Osteoblast (primary cell): ENCODE measurements around the gene C9orf57. TPM values are rescaled to one million over a fixed set of nuclear protein-coding genes. Genes with fewer than 3 reads are reported as not detected.
"Not testable (repeated sequence)": the region's sequence is repeated elsewhere in the genome, so short reads cannot be mapped to it uniquely, and the experiment has no call there.

Experiments
- DNase-seq: peaks from one replicate; pipeline ENCODE4 v3.0.0; 2011; ENCODE audit warnings: low spot score, mixed read lengths; ENCODE audit not compliant: insufficient read length; ENCODE audit errors: missing footprints
- H2AFZ ChIP-seq: 2 replicates; pipeline ENCODE4 v1.6.0; 2011; ENCODE audit warnings: mild to moderate bottlenecking, low read length
- H3K27ac ChIP-seq: 2 replicates; pipeline ENCODE4 v1.5.1; 2011; ENCODE audit warnings: mild to moderate bottlenecking, low read depth, low read length, moderate library complexity
- H3K27me3 ChIP-seq: 2 replicates; pipeline ENCODE4 v1.6.0; 2012; ENCODE audit warnings: mild to moderate bottlenecking, control low read depth, inconsistent platforms, low read length, moderate library complexity; ENCODE audit not compliant: insufficient read depth
- H3K36me3 ChIP-seq: 2 replicates; pipeline ENCODE4 v1.5.1; 2011; ENCODE audit warnings: mild to moderate bottlenecking, low read length, control low read depth, moderate library complexity; ENCODE audit not compliant: insufficient read depth
- H3K4me1 ChIP-seq: 2 replicates; pipeline ENCODE4 v1.5.1; 2011; ENCODE audit warnings: mild to moderate bottlenecking, low read length, control low read depth, moderate library complexity; ENCODE audit not compliant: insufficient read depth
- H3K4me2 ChIP-seq: 2 replicates; pipeline ENCODE4 v1.6.0; 2011; ENCODE audit warnings: mild to moderate bottlenecking, low read length; ENCODE audit not compliant: insufficient read depth
- H3K4me3 ChIP-seq: fragments of 200-600 bp; sonication (generic); 3 replicates; pipeline ENCODE4 v1.5.1; 2012; ENCODE audit warnings: mild to moderate bottlenecking, low read length, inconsistent platforms; ENCODE audit not compliant: insufficient read depth
- H3K79me2 ChIP-seq: 2 replicates; pipeline ENCODE4 v1.6.0; 2012; ENCODE audit warnings: mild to moderate bottlenecking, low read length, control low read depth, inconsistent platforms; ENCODE audit not compliant: insufficient read depth
- H3K9me3 ChIP-seq: 2 replicates; pipeline ENCODE4 v1.5.1; 2011; ENCODE audit warnings: low read depth, low read length, control low read depth
- H4K20me1 ChIP-seq: 2 replicates; pipeline ENCODE4 v1.6.0; 2012; ENCODE audit warnings: mild to moderate bottlenecking, low read length, control low read depth; ENCODE audit not compliant: insufficient read depth
- CTCF ChIP-seq: IDR thresholded peaks from 2 replicates; pipeline ENCODE4 v1.5.1; 2011; ENCODE audit warnings: mild to moderate bottlenecking, low read depth, low read length, moderate library complexity; ENCODE audit errors: extremely low read depth
- total RNA-seq: library from RNA; depleted of rRNA; stranded (reverse); fragments of >200 nt; gene quantifications from 2 replicates; pipeline ENCODE4 v1.2.3, GENCODE V29; 2012

Gene C9orf57
- total RNA-seq, 1 donor, result not detected

GRCh38 chr9:72089451-72090130 lies 29.2 kb upstream of the C9orf57 start:
- H3K36me3 ChIP-seq, result no peaks in the 10 kb centered on the region
- H2AFZ ChIP-seq, result no peak overlapping the region
- H3K27ac ChIP-seq, result no peak overlapping the region
- no peak overlapping the region for H3K4me3 ChIP-seq
- H3K9me3 ChIP-seq, result no peaks in the 10 kb centered on the region
- H3K79me2 ChIP-seq, result no peaks in the 10 kb centered on the region
- DNase-seq, result no peak
- no peaks in the 10 kb centered on the region for H4K20me1 ChIP-seq
- TF ChIP-seq CTCF, result no peak
- no peak overlapping the region for H3K4me2 ChIP-seq
- no peaks in the 10 kb centered on the region for H3K27me3 ChIP-seq
- H3K4me1 ChIP-seq, result no peaks in the 10 kb centered on the region

- H3K27me3 ChIP-seq, result no peaks in the 10 kb centered on the region
- no peak overlapping the region for H3K4me2 ChIP-seq
- no peaks in the 10 kb centered on the region for H3K36me3 ChIP-seq
- H2AFZ ChIP-seq, result no peak overlapping the region
- H3K4me3 ChIP-seq, result no peak overlapping the region
- no peak for TF ChIP-seq CTCF
- no peaks in the 10 kb centered on the region for H4K20me1 ChIP-seq
- H3K27ac ChIP-seq, result no peak overlapping the region
- no peaks in the 10 kb centered on the region for H3K4me1 ChIP-seq
- no peaks in the 10 kb centered on the region for H3K9me3 ChIP-seq
- no peak for DNase-seq
- H3K79me2 ChIP-seq, result no peaks in the 10 kb centered on the region
Observed at GRCh38 chr9:72082536-72082935, 22.1 kb upstream of the C9orf57 start.

GRCh38 chr9:72074666-72075065 lies 14.3 kb upstream of the C9orf57 start:
- H3K36me3 ChIP-seq, H2AFZ ChIP-seq, DNase-seq, H3K27ac ChIP-seq, H3K79me2 ChIP-seq, H3K9me3 ChIP-seq, H3K27me3 ChIP-seq, H3K4me1 ChIP-seq, H3K4me2 ChIP-seq, H3K4me3 ChIP-seq, H4K20me1 ChIP-seq: not testable (repeated sequence)

- H3K9me3 ChIP-seq, result no peaks in the 10 kb centered on the region
- no peak overlapping the region for H2AFZ ChIP-seq
- DNase-seq, result no peak
- no peak overlapping the region for H3K4me3 ChIP-seq
- no peaks in the 10 kb centered on the region for H3K4me1 ChIP-seq
- no peaks in the 10 kb centered on the region for H3K27me3 ChIP-seq
- H4K20me1 ChIP-seq, result no peaks in the 10 kb centered on the region
- H3K27ac ChIP-seq, result no peak overlapping the region
- H3K79me2 ChIP-seq, result no peaks in the 10 kb centered on the region
- H3K36me3 ChIP-seq, result no peaks in the 10 kb centered on the region
- TF ChIP-seq CTCF, result no peak
- no peak overlapping the region for H3K4me2 ChIP-seq
Observed at GRCh38 chr9:72065076-72065475, 4.7 kb upstream of the C9orf57 start.
